Keratinocyte (primary cell): ENCODE measurements around the gene PLXDC1.

ENCODE experiments used
- CTCF ChIP-seq, 3 experiments: IDR thresholded peaks in 1 of 3; conservative IDR thresholded peaks in 1 of 3; optimal IDR thresholded peaks in 1 of 3; 2 replicates in 2 of 3; 3 replicates in 1 of 3; pipeline versions ENCODE3 to v1.5.1; 2011; ENCODE audit warnings: low read length in 3 of 3, mild to moderate bottlenecking in 3 of 3, moderate library complexity in 2 of 3, control low read depth in 1 of 3, inconsistent platforms in 1 of 3; ENCODE audit not compliant: insufficient read depth in 2 of 3; ENCODE audit errors: extremely low read depth in 1 of 3
- EZH2 ChIP-seq: IDR thresholded peaks from one replicate; pipeline ENCODE4 v1.6.1; 2012; ENCODE audit warnings: inconsistent platforms, mild to moderate bottlenecking, low read length, moderate library complexity

DNA sequence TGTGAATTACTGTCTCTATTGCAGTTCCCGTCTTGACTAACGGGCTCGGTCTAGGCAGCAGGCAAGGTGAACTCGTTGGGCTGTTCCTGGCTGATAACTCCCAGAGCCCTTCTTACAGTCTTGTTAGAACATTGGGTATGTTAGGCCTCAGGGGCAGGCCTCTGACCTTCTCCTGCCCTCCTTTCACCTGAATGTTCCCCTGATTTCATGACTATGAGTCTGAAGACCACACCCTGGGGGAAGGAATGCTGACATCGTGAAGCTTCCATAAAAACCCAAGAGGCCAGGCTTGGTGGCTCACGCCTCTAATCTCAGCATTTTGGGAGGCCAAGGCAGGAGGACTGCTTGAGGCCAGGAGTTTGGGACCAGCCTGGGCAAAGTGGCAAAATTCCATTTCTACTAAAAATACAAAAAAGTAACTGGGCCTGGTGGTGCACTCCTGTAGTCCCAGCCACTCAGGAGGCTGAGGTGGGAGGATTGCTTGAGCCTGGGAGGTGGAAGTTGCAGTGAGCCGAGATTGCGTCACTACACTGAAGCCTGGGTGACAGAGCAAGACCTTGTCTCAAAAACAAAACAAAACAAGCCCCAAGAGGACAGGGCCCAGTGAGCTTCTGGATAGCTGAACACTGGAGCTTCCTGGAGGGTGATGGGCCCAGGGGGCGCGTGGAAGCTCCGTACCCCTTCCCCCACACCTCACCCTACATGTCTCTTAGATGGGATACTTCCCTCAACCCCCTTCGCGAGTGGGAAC, 136.5 kb downstream of the PLXDC1 start:
- TF ChIP-seq CTCF (optimal IDR thresholded peaks at IDR 0.05 in 1 of 3, IDR thresholded peaks at IDR 0.05 in 1 of 3, conservative IDR thresholded peaks at IDR 0.05 in 1 of 3; ENCODE audit: extremely low read depth in 1 of 3, insufficient read depth in 2 of 3, low read length in 3 of 3) (no peak), EZH2 (no peak)
